Measurements from ENCODE around the gene HTR1E.
"Not testable (repeated sequence)": the region's sequence is repeated elsewhere in the genome, so short reads cannot be mapped to it uniquely, and the experiment has no call there.

DNA sequence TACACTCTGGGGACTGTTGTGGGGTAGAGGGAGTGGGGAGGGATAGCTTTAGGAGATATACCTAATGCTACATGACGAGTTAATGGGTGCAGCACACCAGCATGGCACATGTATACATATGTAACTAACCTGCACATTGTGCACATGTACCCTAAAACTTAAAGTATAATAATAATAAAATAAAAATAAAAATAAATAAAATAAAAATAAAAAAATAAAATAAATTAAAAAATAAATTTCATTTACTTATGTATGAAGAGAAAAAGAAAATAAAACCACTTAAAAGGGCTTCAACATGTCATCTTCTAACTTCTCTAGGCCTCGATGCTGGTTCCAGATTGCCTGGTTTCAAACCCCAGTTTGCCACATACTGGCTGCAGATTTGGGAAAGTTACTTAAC, 10.2 kb upstream of the HTR1E start:
- not testable (repeated sequence) for TF ChIP-seq EZH2phosphoT487 (IDR thresholded peaks at IDR 0.05; ENCODE audit: low read depth)
- TF ChIP-seq, protein P1, sequence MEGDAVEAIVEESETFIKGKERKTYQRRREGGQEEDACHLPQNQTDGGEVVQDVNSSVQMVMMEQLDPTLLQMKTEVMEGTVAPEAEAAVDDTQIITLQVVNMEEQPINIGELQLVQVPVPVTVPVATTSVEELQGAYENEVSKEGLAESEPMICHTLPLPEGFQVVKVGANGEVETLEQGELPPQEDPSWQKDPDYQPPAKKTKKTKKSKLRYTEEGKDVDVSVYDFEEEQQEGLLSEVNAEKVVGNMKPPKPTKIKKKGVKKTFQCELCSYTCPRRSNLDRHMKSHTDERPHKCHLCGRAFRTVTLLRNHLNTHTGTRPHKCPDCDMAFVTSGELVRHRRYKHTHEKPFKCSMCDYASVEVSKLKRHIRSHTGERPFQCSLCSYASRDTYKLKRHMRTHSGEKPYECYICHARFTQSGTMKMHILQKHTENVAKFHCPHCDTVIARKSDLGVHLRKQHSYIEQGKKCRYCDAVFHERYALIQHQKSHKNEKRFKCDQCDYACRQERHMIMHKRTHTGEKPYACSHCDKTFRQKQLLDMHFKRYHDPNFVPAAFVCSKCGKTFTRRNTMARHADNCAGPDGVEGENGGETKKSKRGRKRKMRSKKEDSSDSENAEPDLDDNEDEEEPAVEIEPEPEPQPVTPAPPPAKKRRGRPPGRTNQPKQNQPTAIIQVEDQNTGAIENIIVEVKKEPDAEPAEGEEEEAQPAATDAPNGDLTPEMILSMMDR (IDR thresholded peaks at IDR 0.05; ENCODE audit: low read depth, low read length) = not testable (repeated sequence)

All from OCI-LY3 (cell line).